HG02588 (cell line): ENCODE results near the gene AIRE.
"Not testable (repeated sequence)": the region's sequence is repeated elsewhere in the genome, so short reads cannot be mapped to it uniquely, and the experiment has no call there.

Experiments used
- ATAC-seq: cut with Tn5 transposase; IDR thresholded peaks from one replicate; pipeline ENCODE4 v1.9.1; 2021; ENCODE audit warnings: mild to moderate bottlenecking, moderate library complexity; ENCODE audit not compliant: unreplicated experiment

Gene AIRE

DNA sequence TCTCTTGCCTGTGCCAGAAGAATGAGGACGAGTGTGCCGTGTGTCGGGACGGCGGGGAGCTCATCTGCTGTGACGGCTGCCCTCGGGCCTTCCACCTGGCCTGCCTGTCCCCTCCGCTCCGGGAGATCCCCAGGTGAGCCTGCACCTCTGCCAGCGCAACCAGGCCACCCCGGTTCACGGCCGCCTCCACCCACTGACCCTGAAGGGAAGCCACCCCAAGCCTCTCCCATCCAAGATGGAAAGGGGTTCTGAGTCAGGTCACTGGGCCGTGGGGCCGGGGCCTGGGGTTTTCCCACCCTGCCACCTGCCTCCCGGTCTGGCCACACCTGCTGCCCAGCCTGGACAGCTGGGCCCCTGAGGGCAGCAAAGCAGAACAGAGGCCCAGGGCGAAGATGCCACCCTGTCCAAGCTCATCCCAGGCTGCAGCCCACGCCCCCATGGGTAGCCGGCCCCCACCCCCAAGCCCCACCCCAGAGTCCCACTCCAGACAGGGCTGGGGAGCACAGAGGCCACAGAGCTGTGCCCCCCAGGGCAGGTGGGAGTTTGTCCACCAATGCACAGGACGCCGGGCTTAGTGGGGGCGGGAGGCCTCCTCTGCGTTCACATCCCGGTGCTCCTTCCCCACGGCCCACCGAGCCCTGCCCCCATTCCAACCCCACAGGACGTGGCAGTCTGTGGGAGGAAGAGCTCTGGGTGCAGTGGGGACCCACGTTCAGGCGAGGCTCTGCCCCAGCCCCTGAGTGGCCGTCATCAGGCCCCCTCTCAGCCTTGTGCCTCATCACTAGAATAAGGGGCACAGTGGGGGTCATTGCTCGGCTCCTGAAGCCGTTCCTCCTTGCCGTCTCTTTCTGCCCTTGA is 5.6 kb downstream of the AIRE start:
- no peak for ATAC-seq

DNA sequence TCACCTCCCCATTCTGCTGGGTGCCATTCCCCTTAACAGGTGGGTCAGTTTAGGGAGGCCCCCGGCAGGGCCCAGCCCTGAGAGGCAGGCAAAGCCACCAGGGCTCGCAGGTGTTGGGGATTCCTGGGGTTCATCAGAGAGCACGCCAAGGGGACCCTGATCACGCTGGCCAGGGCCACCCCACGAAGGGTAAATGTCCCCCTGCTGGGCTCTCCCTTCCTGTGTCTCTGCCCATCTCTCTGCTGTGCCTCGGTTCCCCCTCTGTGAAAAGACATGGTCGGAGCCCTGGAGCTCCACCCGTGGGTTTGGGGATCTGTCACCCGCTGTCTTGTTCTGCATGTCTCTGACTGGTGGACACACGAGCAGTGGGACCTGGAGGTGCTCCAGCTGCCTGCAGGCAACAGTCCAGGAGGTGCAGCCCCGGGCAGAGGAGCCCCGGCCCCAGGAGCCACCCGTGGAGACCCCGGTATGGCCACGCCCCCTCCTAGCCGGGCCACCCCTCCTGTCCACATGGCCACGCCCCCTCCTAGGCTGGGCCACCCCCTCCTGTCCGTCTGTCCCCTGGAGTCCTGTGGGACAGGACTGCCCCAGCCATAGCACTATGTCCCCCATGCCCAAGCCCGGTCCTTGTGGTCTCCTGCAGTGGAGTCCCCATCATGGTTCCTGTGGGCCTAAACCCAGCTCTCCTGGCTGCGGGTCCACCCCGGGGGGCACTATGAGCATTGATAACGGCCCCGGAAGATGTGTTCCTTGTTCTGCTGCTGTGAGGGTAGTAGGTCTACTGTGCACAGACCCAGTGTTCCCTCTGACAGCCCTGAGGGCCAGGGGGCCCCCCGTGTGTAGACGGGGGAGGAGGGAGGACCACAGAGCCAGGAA is 6.5 kb downstream of the AIRE start:
- ATAC-seq = no peak

DNA sequence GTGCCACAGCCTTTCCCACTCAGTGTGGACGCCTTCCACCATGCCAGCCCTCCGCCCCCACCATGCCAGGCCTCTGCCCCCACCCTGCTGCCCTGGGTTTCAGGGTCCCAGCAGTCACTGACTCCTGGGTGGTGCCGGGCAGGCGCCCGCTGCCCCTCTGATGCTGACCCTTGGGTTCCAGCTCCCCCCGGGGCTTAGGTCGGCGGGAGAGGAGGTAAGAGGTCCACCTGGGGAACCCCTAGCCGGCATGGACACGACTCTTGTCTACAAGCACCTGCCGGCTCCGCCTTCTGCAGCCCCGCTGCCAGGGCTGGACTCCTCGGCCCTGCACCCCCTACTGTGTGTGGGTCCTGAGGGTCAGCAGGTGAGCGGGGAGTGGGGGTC is 7.1 kb downstream of the AIRE start:
- no peak for ATAC-seq

DNA sequence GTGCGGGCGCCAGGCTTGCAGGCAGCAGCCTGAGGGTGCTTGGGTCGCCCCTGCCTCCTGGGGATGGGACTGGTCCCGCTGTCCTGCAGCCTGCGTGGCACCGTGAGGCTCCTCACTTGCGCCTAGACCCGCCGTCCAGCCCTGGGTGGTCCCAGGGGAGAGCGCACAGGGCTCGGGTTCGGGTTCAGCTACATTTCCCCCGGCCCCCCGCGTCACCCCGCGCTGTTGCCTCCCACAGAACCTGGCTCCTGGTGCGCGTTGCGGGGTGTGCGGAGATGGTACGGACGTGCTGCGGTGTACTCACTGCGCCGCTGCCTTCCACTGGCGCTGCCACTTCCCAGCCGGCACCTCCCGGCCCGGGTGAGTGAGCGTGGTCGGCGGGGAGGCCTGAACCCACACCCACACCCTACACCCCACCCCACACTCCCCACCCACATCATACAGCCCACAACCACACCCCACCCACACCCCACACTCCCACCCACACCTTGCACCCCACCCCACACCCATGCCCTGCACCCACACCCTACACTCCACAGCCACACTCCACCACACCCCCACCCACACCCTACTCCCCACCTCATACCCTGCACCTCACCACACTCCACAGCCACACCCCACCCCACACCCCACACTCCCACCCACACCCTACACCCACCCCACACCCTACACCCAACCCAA is 8.0 kb downstream of the AIRE start:
- no peak for ATAC-seq

DNA sequence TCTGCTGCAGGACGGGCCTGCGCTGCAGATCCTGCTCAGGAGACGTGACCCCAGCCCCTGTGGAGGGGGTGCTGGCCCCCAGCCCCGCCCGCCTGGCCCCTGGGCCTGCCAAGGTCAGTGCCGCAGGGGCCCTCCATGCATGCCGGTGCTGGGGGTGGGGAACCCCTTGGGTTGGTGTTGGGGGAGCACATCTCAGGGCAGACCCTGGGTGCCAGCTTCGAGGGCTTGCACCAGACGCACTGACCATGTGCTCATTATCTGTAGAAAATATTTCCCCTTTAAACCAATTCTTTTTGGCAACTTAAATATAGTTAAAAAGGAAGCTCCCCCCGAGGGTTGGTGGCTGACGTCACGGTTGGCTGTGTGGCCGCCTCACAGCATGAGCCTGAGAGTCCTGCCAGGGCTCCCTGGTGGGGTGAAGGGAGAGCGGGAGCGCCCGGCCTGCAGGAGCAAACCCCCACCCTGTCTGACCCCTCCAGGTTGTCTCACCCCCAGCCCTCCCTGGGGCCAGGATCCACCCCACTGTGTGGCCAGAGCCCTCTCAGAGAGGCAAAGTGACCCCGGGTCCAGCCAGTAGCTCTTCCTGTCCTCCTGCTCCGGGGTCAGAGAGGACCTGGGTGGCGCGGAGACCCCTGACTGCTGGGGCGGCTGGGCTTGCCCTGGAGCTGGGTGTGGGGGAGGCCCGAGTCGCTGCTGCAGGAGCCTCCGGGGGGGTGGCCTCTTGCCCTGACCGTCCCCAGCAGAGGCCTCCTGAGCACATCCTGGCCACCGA is 8.9 kb downstream of the AIRE start:
- ATAC-seq = no peak

GRCh38 chr21:44295163-44295573 is 9.5 kb downstream of the AIRE start:
- ATAC-seq = no peak

GRCh38 chr21:44295646-44296045 is 10.0 kb downstream of the AIRE start:
- ATAC-seq = no peak

DNA sequence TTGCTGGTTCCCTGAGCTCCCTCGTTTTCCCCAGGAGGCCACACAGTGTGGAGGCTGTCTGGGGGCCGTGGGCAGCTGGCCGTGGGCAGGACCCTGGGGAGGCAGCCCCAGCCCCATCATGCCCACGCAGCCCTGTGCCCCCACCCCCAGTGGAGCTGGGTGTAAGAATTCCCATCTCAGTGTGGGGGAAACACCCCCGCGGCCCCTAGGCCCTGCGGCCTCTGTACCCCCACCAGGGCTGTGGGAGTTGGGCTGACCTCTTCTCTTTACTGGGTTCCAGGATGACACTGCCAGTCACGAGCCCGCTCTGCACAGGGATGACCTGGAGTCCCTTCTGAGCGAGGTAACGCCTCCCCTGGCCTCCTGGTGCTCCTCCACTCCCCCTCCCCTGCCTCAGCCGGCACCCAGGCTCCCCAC is 10.4 kb downstream of the AIRE start:
- ATAC-seq = no peak

DNA sequence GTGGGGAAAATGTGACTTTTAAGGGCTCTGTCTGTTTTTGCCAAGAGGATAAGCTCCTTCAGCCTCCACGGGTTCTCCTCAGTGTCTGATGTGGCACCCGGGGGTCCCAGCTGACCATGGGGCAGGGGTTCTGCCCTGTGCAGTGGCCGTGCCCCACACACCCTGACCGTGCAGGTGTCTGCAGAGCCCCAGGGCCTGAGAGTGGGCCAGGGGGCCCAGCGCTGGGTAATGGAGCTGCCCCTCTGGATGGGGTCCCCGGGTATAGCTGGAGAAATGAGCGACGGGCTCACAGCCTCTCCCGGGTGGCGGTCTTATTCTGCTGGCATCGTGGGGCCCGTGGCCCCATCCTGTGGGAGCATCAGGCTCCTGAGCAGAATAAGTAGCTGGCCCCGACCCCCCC is 11.2 kb downstream of the AIRE start:
- ATAC-seq = no peak

- no peak for ATAC-seq
Observed at GRCh38 chr21:44297525-44298290, 12.0 kb downstream of the AIRE start.

DNA sequence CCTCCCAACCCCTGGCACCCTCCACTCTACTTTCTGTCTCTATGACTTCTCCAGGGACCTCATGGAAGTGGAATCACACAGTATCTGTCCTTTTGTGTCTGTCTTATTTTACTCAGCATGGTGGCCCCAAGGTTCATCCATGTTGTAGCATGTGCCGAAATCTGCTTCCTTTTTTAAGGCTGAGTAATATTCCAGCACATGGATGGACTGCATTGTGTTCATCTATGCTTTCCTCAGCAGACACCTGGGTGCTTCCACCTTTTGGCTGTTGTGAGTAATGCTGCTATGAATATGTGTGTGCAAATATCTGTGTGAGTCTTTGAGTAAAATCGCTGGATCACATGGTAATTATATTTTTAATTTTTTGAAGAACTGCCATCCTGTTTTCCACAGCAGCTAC is 12.6 kb downstream of the AIRE start:
- no peak for ATAC-seq

GRCh38 chr21:44299085-44299457 is 13.4 kb downstream of the AIRE start:
- no peak for ATAC-seq

DNA sequence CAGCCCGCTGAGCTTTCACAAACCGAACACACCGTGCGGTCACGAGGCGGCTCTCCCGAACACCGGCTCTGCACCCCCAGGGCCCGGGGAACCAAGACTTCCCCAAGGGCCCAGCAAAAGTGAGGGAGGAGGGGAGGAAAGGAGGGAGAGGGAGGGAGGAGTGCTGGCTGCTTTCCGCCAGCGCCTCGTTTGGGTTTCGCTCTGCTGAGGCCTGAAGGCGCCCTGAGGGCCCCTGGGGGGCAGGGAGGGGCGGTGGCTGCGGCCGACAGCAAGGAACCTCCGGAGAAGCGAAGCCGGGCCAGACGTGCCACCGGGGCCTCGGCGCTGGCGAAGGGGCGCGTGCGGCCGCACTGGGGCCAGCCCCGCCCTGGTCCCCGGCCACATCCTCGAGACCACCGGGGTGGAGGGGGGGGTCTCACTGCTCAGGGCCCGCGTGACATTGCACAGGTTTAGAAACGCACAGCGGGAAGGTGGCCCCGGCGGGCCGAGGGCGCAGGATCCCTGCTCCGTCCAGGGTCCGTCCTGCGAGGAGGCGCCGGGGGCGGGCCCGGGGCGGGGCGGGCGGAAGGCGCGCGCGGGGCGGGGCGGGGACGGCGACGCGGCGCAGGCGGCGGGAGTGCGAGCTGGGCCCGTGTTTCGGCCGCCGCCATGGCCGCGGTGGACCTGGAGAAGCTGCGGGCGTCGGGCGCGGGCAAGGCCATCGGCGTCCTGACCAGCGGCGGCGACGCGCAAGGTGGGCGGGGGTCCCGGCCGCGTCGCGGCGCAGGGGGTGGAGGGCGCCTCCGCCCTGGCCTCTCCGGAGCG is 14.0 kb downstream of the AIRE start, which contains the start of gene PFKL:
Gene PFKL, plus strand, starts transcription at position 596 of the 804 bp plus-strand sequence. Its CDS starts 53 bp downstream, at position 649.
- peak; percentile 59 for ATAC-seq

DNA sequence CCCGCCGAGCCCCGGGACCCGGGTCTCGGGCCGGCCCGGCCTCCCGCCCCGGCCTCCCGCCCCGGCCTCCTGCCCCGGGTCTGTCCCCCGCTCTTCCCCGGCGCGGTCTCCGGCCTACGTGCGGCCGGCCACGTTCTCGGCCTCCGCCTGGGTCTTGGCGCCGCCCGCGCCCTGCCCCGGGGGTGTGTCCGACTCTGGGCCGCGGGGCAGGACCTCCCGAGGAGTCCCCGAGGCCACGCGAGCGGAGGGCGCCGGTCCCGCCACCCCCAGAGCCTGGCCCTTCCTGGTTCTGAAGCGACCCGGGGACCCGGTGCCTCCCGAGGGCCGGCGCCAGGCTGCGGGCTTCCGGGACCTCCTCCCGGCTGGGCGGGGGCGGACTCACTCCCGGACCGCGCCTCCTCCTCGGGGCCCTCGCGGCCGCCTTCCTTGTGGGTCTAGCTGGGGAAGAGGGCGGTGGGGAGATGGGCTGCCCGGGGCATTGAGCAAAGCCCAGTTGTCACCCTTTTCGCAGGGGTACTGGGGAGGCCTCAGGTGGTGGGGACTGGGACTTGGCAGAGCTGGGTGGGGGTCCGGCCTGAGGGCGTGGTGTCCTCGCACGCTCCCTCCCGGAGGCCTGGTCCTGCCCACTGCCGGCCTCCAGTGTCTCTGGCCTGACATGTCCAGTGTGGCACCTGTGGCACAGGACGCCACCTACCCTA is 14.7 kb downstream of the AIRE start:
- ATAC-seq = peak; percentile 35

DNA sequence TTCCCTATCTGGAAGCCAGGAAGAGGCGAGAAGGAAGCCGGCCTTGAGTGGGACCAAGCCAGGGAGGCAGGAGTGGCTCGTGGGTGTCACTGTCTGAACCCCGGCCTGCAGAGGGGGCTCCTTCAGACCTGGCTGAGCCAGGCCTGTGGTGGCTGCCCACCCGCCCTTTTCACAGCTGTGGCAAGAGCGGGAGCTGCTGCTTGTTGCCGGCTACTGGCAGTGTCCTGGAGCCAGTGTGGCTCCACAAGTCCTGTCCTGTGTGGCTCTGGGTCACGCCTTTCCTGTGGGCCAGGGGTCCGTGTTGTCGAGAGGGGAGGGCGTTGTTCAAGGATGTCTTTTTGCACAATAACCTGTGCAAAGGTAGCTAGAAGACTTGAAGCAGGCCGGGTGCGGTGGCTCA is 15.5 kb downstream of the AIRE start:
- ATAC-seq = no peak

DNA sequence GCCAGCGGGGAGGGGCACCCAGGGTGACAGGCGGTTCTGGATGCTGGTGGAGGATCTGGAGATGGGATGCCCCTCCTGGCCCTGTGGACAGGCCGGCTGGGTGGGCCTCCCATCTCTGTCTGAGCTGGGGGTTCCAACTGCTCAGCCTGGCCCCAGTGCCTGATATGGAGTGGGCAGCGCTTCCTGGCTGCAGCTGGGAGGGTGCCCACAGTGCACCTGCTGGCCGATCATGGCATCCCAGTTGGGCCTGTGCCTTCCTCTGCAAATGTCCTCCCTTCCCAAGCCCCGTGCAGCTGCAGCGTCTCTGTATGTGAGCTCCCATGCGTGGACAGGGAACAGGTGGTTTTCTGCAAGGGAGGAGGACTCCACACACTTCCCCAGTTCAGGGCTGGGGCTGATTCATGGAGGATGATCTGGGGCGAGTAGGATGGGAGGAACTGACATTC is 16.3 kb downstream of the AIRE start:
- ATAC-seq = no peak

DNA sequence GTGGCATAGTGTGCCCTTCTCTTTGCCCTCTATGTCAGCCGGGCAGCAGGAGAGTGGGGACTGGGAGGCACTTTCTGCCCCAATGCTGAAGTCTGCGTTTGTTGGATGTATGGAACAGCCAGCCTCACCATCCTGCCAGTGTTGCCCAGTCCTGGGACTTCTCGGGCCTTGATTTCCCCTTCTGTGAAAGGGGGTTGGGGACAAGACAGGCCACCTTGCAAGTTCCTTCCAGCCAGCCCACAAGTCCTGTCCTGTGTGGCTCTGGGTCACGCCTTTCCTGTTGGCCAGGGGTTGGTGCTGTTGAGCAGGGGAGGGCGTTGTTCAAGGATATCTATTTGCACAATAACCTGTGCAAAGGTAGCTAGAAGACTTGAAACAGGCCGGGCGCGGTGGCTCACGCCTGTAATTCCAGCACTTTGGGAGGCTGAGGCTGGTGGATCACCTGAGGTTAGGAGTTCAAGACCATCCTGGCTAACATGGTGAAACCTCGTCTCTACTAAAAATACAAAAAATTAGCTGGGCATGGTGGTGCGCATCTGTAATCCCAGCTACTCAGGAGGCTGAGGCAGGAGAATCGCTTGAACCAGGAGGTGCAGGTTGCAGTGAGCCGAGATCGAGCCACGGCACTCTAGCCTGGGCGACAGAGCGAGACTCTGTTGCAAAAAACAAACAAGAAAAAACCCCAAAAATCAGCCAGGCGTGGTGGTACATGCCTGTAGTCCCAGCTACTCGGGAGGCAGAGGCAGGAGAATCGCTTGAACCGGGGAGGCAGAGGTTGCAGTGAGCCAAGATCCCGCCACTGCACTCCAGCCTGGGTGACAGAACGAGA is 17.1 kb downstream of the AIRE start:
- ATAC-seq = not testable (repeated sequence)
